A549 (cell line): ENCODE results near the gene HOXB1.

Source experiments
- CBX2 ChIP-seq: fragments of 200-600 bp; sonication (generic); IDR thresholded peaks from 2 replicates; pipeline ENCODE4 v1.6.1; 2016; ENCODE audit warnings: low read depth, mild to moderate bottlenecking, borderline replicate concordance
- CEBPB ChIP-seq, 2 experiments: fragments of >200 bp in 1 of 2; sonication (Bioruptor Twin) in 1 of 2; formaldehyde crosslinking in 1 of 2; IDR thresholded peaks; 2 replicates each; pipeline ENCODE4 v1.6.1; 2012 to 2016
- GATA3 ChIP-seq: IDR thresholded peaks from 2 replicates; pipeline ENCODE4 v1.6.1; 2012; ENCODE audit warnings: borderline replicate concordance
- KDM1A ChIP-seq: fragments of 200-600 bp; sonication (generic); IDR thresholded peaks from 2 replicates; pipeline ENCODE4 v1.6.1; 2016; ENCODE audit warnings: low read depth, mild to moderate bottlenecking
- NR3C1 ChIP-seq: fragments of >200 bp; sonication (Bioruptor Twin); formaldehyde crosslinking; IDR thresholded peaks from 3 replicates; pipeline ENCODE4 v1.6.1; 2017
- PHF8 ChIP-seq: fragments of 200-600 bp; sonication (generic); IDR thresholded peaks from 2 replicates; pipeline ENCODE4 v1.6.1; 2016; ENCODE audit warnings: low read depth, mild to moderate bottlenecking, antibody characterized with exemption, moderate library complexity, borderline replicate concordance
- POLR2A ChIP-seq: IDR thresholded peaks from 2 replicates; pipeline ENCODE4 v1.6.1; 2012; ENCODE audit warnings: mild to moderate bottlenecking, low read length
- RARB ChIP-seq: fragments of 250-450 bp; sonication (Bioruptor Pico); IDR thresholded peaks from 2 replicates; pipeline ENCODE4 v1.8.0; 2021; ENCODE audit warnings: mild to moderate bottlenecking, moderate library complexity
- RFX5 ChIP-seq: fragments of 450-650 bp; IDR thresholded peaks from 2 replicates; pipeline ENCODE4 v1.7.1; 2014; ENCODE audit warnings: antibody characterized with exemption, mild to moderate bottlenecking, moderate library complexity
- TF ChIP-seq, protein P1 (sequence below): fragments of >200 bp; sonication (Bioruptor Twin); formaldehyde crosslinking; IDR thresholded peaks from 3 replicates; pipeline ENCODE4 v1.5.1; 2016
- TF ChIP-seq, protein P2 (sequence below): IDR thresholded peaks from 2 replicates; pipeline ENCODE4 v1.6.1; 2012
- TF ChIP-seq, protein P3 (sequence below): fragments of 450-650 bp; IDR thresholded peaks from 2 replicates; pipeline ENCODE4 v1.6.1; 2014; ENCODE audit warnings: antibody characterized with exemption
- TF ChIP-seq, protein P4 (sequence below): fragments of 250-450 bp; sonication (Bioruptor Pico); IDR thresholded peaks from 2 replicates; pipeline ENCODE4 v1.5.0; 2021; ENCODE audit warnings: mild to moderate bottlenecking, moderate library complexity, borderline replicate concordance

DNA sequence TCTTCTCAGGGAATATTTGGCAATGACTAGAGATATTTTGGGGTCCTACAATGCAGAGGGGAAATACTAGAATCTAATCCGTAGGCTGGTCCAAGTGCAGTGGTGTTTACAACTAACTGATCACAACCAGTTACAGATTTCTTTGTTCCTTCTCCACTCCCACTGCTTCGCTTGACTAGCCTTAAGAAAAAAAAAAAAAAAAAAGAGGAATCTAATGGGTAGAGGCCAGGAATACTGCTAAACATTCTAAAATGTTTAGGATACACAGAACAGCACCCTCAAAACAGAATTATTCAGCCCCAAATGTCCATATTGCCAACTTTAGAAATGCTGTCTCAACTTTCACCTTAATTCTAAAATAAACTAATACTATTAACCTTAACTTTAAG, 51.8 kb downstream of the HOXB1 start:
- TF ChIP-seq, protein P1, sequence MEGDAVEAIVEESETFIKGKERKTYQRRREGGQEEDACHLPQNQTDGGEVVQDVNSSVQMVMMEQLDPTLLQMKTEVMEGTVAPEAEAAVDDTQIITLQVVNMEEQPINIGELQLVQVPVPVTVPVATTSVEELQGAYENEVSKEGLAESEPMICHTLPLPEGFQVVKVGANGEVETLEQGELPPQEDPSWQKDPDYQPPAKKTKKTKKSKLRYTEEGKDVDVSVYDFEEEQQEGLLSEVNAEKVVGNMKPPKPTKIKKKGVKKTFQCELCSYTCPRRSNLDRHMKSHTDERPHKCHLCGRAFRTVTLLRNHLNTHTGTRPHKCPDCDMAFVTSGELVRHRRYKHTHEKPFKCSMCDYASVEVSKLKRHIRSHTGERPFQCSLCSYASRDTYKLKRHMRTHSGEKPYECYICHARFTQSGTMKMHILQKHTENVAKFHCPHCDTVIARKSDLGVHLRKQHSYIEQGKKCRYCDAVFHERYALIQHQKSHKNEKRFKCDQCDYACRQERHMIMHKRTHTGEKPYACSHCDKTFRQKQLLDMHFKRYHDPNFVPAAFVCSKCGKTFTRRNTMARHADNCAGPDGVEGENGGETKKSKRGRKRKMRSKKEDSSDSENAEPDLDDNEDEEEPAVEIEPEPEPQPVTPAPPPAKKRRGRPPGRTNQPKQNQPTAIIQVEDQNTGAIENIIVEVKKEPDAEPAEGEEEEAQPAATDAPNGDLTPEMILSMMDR, result no peak
- TF ChIP-seq RFX5 (no peak), POLR2A (no peak), CBX2 (no peak), GATA3 (no peak), RARB (CRISPR knock-in tag) (no peak), PHF8 (no peak), NR3C1 (no peak), CEBPB (IDR thresholded peaks at IDR 0.05) (no peak), KDM1A (no peak)
- TF ChIP-seq, protein P2, sequence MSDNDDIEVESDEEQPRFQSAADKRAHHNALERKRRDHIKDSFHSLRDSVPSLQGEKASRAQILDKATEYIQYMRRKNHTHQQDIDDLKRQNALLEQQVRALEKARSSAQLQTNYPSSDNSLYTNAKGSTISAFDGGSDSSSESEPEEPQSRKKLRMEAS, result no peak
- TF ChIP-seq, protein P3, sequence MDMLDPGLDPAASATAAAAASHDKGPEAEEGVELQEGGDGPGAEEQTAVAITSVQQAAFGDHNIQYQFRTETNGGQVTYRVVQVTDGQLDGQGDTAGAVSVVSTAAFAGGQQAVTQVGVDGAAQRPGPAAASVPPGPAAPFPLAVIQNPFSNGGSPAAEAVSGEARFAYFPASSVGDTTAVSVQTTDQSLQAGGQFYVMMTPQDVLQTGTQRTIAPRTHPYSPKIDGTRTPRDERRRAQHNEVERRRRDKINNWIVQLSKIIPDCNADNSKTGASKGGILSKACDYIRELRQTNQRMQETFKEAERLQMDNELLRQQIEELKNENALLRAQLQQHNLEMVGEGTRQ, result no peak
- TF ChIP-seq, protein P4, sequence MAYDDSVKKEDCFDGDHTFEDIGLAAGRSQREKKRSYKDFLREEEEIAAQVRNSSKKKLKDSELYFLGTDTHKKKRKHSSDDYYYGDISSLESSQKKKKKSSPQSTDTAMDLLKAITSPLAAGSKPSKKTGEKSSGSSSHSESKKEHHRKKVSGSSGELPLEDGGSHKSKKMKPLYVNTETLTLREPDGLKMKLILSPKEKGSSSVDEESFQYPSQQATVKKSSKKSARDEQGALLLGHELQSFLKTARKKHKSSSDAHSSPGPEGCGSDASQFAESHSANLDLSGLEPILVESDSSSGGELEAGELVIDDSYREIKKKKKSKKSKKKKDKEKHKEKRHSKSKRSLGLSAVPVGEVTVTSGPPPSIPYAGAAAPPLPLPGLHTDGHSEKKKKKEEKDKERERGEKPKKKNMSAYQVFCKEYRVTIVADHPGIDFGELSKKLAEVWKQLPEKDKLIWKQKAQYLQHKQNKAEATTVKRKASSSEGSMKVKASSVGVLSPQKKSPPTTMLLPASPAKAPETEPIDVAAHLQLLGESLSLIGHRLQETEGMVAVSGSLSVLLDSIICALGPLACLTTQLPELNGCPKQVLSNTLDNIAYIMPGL (CRISPR knock-in tag), result no peak
